Measurements from ENCODE around the gene POMT2.

- no peak for TF ChIP-seq CTCF (IDR thresholded peaks at IDR 0.05; ENCODE audit: low read depth, low read length, poor library complexity, severe bottlenecking)
- TF ChIP-seq EZH2phosphoT487 (IDR thresholded peaks at IDR 0.05; ENCODE audit: borderline replicate concordance, low read length), result no peak
Observed at GRCh38 chr14:77251870-77252269, 68.8 kb downstream of the POMT2 start.
